MM.1S (cell line): ENCODE results near the gene MTCH2.
A peak's percentile ranks its signal among the peaks of the same experiment; 100 is the strongest.

Source experiments
- DNase-seq: peaks from one replicate; pipeline ENCODE4 v3.0.0-alpha.2; 2015
- H2AFZ ChIP-seq: fragments of 300-600 bp; sonication (generic); 2 replicates; pipeline ENCODE4 v1.6.0; 2016; ENCODE audit warnings: antibody characterized with exemption, low read length
- H3F3A ChIP-seq: fragments of 300-600 bp; sonication (generic); 2 replicates; pipeline ENCODE4 v1.6.1; 2016; ENCODE audit warnings: mild to moderate bottlenecking, antibody characterized with exemption, low read length, moderate library complexity, mixed read lengths; ENCODE audit not compliant: insufficient read depth
- H3K27ac ChIP-seq: fragments of 300-600 bp; sonication (generic); 2 replicates; pipeline ENCODE4 v1.5.1; 2016; ENCODE audit warnings: mild to moderate bottlenecking, low read length
- H3K27me3 ChIP-seq: fragments of 300-600 bp; sonication (generic); replicated peaks from 2 replicates; pipeline ENCODE4 v1.6.0; 2016; ENCODE audit warnings: low read length; ENCODE audit not compliant: insufficient read depth
- H3K36me3 ChIP-seq: fragments of 300-600 bp; sonication (generic); replicated peaks from 2 replicates; pipeline ENCODE4 v1.6.1; 2016; ENCODE audit warnings: mild to moderate bottlenecking, low read length, mixed read lengths; ENCODE audit not compliant: insufficient read depth
- H3K4me1 ChIP-seq: fragments of 300-600 bp; sonication (generic); 2 replicates; pipeline ENCODE4 v1.6.1; 2016; ENCODE audit warnings: low read length, mixed read lengths
- H3K4me2 ChIP-seq: fragments of 300-600 bp; sonication (generic); 2 replicates; pipeline ENCODE4 v1.6.0; 2016; ENCODE audit warnings: low read depth, low read length
- H3K4me3 ChIP-seq: fragments of 300-600 bp; sonication (generic); 2 replicates; pipeline ENCODE4 v1.5.1; 2016; ENCODE audit warnings: low read length, mixed read lengths
- H3K79me2 ChIP-seq: fragments of 300-600 bp; sonication (generic); 2 replicates; pipeline ENCODE4 v1.6.1; 2016; ENCODE audit warnings: mixed run types, low read length, mixed read lengths
- H3K9ac ChIP-seq: fragments of 300-600 bp; sonication (generic); 2 replicates; pipeline ENCODE4 v1.6.1; 2016; ENCODE audit warnings: low read length, mixed read lengths
- H3K9me2 ChIP-seq: fragments of 300-600 bp; sonication (generic); replicated peaks from 2 replicates; pipeline ENCODE4 v1.6.1; 2016; ENCODE audit warnings: mild to moderate bottlenecking, low read length, mixed read lengths; ENCODE audit not compliant: insufficient read depth
- H3K9me3 ChIP-seq: fragments of 300-600 bp; sonication (generic); replicated peaks from 2 replicates; pipeline ENCODE4 v1.6.1; 2016; ENCODE audit warnings: mild to moderate bottlenecking, low read length, mixed read lengths; ENCODE audit not compliant: insufficient read depth
- H4K20me1 ChIP-seq: fragments of 300-600 bp; sonication (generic); 2 replicates; pipeline ENCODE4 v1.6.1; 2016; ENCODE audit warnings: mild to moderate bottlenecking, low read length, moderate library complexity, mixed read lengths; ENCODE audit not compliant: insufficient read depth
- CTCF ChIP-seq: fragments of 300-600 bp; sonication (generic); IDR thresholded peaks from 2 replicates; pipeline ENCODE4 v1.5.1; 2016; ENCODE audit warnings: antibody characterized with exemption, low read length, mixed read lengths
- EZH2 ChIP-seq: fragments of 300-600 bp; sonication (generic); optimal IDR thresholded peaks from 2 replicates; pipeline ENCODE3; 2017; ENCODE audit warnings: low read depth, mild to moderate bottlenecking, antibody characterized with exemption, low read length, mixed read lengths
- EZH2phosphoT487 ChIP-seq: fragments of 300-600 bp; sonication (generic); IDR thresholded peaks from 2 replicates; pipeline ENCODE4 v1.6.1; 2018; ENCODE audit warnings: antibody characterized with exemption, low read length

Gene MTCH2

GRCh38 chr11:47583844-47584243 is 58.5 kb downstream of the MTCH2 start:
- TF ChIP-seq CTCF (no peak), EZH2 (no peak), EZH2phosphoT487 (no peak)
- Histone ChIP-seq H3K79me2 (peaks cover 35% of the 10 kb centered on the region), H3K4me2 (no peak overlapping the region), H3K27ac (no peak overlapping the region), H3K36me3 (peaks cover 14% of the 10 kb centered on the region; the same call in 1 of the 2 replicates), H3K4me1 (peaks cover 6% of the 10 kb centered on the region), H2AFZ (no peak overlapping the region), H3K27me3 (no peaks in the 10 kb centered on the region), H4K20me1 (no peaks in the 10 kb centered on the region), H3K4me3 (no peak overlapping the region), H3K9me2 (no peaks in the 10 kb centered on the region), H3K9me3 (no peaks in the 10 kb centered on the region), H3F3A (no peaks in the 10 kb centered on the region), H3K9ac (no peak overlapping the region)
- DNase-seq: no peak

- H3K9me2 ChIP-seq: no peaks in the 10 kb centered on the region
- H2AFZ ChIP-seq: peak within 1 kb of the TSS; percentile 52
- H3K79me2 ChIP-seq: peaks cover 69% of the 10 kb centered on the region
- H3K36me3 ChIP-seq: peaks cover 18% of the 10 kb centered on the region; the same call in 1 of the 2 replicates
- H3K4me1 ChIP-seq: peaks cover 16% of the 10 kb centered on the region
- H3F3A ChIP-seq: no peaks in the 10 kb centered on the region
- peak within 1 kb of the TSS; percentile 68 for H3K4me2 ChIP-seq
- no peaks in the 10 kb centered on the region for H3K9me3 ChIP-seq
- H3K27ac ChIP-seq: peak within 1 kb of the TSS; percentile 79
- no peaks in the 10 kb centered on the region for H3K27me3 ChIP-seq
- no peaks in the 10 kb centered on the region for H4K20me1 ChIP-seq
- peak within 1 kb of the TSS; percentile 80 for H3K9ac ChIP-seq
- no peak for TF ChIP-seq EZH2
- TF ChIP-seq CTCF: no peak
- TF ChIP-seq EZH2phosphoT487: no peak
- DNase-seq: peak; percentile 87
- peak within 1 kb of the TSS; percentile 93 for H3K4me3 ChIP-seq
Observed at GRCh38 chr11:47578524-47579494, 63.5 kb downstream of the MTCH2 start, which contains the start of the genes KBTBD4 and NDUFS3. KBTBD4 (minus strand) TSS chr11:47578970; CDS start chr11:47578951, 19 bp downstream. NDUFS3 (plus strand) TSS chr11:47579074; CDS start chr11:47579092, 18 bp downstream.

GRCh38 chr11:47577460-47578041 is 64.8 kb downstream of the MTCH2 start:
- H3K4me3 ChIP-seq: peak overlapping the region; percentile 93
- no peak for DNase-seq
- no peaks in the 10 kb centered on the region for H3K9me3 ChIP-seq
- H3K4me1 ChIP-seq: peaks cover 16% of the 10 kb centered on the region
- H3F3A ChIP-seq: no peaks in the 10 kb centered on the region
- H3K9me2 ChIP-seq: no peaks in the 10 kb centered on the region
- H4K20me1 ChIP-seq: no peaks in the 10 kb centered on the region
- H3K27me3 ChIP-seq: no peaks in the 10 kb centered on the region
- peak overlapping the region; percentile 68 for H3K4me2 ChIP-seq
- H3K36me3 ChIP-seq: peaks cover 18% of the 10 kb centered on the region; the same call in 1 of the 2 replicates
- TF ChIP-seq EZH2 (no peak), CTCF (no peak), EZH2phosphoT487 (no peak)
- H2AFZ ChIP-seq: no peak overlapping the region
- peaks cover 80% of the 10 kb centered on the region for H3K79me2 ChIP-seq
- no peak overlapping the region; the same call in 1 of the 2 replicates for H3K9ac ChIP-seq
- no peak overlapping the region; the same call in 1 of the 2 replicates for H3K27ac ChIP-seq
